Stimulated activated naive B cell treated with anti-CD40 and anti-IgM and Interleukin-4, amounts not matched to agents 10 μg/mL and 1 μg/mL and 100 μg/mL, for 72 hours (primary cell): Measurements from ENCODE around the gene FNTB.

ENCODE experiments used
- ATAC-seq, 2 donors: fragments of 150-1000 bp; cut with Tn5 transposase; replicated peaks; 2 replicates each; pipeline ENCODE4 v1.10.0; 2021; ENCODE audit warnings: moderate library complexity in 1 of 2
- DNase-seq: peaks from one replicate; pipeline ENCODE4 v3.0.0; 2021
- H3K27ac Mint-ChIP-seq: one replicate; pipeline ENCODE4 v1.8.0; 2022; ENCODE audit warnings: mild to moderate bottlenecking, mixed read lengths
- H3K27me3 Mint-ChIP-seq, 2 donors: one replicate each; pipeline ENCODE4 v1.8.0; 2022; ENCODE audit warnings: mixed read lengths in 2 of 2
- H3K36me3 Mint-ChIP-seq, 2 donors: one replicate each; pipeline ENCODE4 v1.8.0; 2022; ENCODE audit warnings: mixed read lengths in 2 of 2, mild to moderate bottlenecking in 1 of 2
- H3K4me1 Mint-ChIP-seq, 2 donors: one replicate each; pipeline ENCODE4 v1.8.0; 2022; ENCODE audit warnings: mixed read lengths in 2 of 2, mild to moderate bottlenecking in 1 of 2
- H3K4me3 Mint-ChIP-seq, 2 donors: one replicate each; pipeline ENCODE4 v1.8.0; 2022; ENCODE audit warnings: mild to moderate bottlenecking in 2 of 2, mixed read lengths in 2 of 2, moderate library complexity in 1 of 2
- H3K9me3 Mint-ChIP-seq, 2 donors: one replicate each; pipeline ENCODE4 v1.8.0; 2022; ENCODE audit warnings: mixed read lengths in 2 of 2, mild to moderate bottlenecking in 1 of 2

Gene FNTB

GRCh38 chr14:64986648-64987437 lies at the start of gene FNTB:
Gene FNTB (plus strand): TSS chr14:64986895. CDS start chr14:64986954, 59 bp downstream.
- H3K4me1 Mint-ChIP-seq = peaks cover 19 to 22% of the 10 kb centered on the region in 2 donors
- ATAC-seq = peak; percentile 97 to 98
- peaks cover 3 to 8% of the 10 kb centered on the region in 2 donors for H3K36me3 Mint-ChIP-seq
- no peaks in the 10 kb centered on the region for H3K9me3 Mint-ChIP-seq
- peak within 1 kb of the TSS; percentile 84 to 92 for H3K4me3 Mint-ChIP-seq
- H3K27ac Mint-ChIP-seq = peak within 1 kb of the TSS; percentile 96
- peak; percentile 92 for DNase-seq
- H3K27me3 Mint-ChIP-seq = peaks cover 10 to 17% of the 10 kb centered on the region in 2 donors

GRCh38 chr14:64937171-64937820 lies 49.4 kb upstream of the FNTB start:
- ATAC-seq (peak; percentile 48 to 68), DNase-seq (no peak)
- Mint-ChIP-seq H3K36me3 (peaks cover 37 to 44% of the 10 kb centered on the region in 2 donors), H3K4me3 (no peak overlapping the region), H3K9me3 (no peaks in the 10 kb centered on the region), H3K27ac (peak overlapping the region; percentile 25), H3K27me3 (no peaks in the 10 kb centered on the region), H3K4me1 (peaks cover 25 to 38% of the 10 kb centered on the region in 2 donors)

GRCh38 chr14:64937821-64938193 lies 48.9 kb upstream of the FNTB start:
- Mint-ChIP-seq H3K4me3 (no peak overlapping the region), H3K9me3 (no peaks in the 10 kb centered on the region), H3K27me3 (no peaks in the 10 kb centered on the region), H3K4me1 (peaks cover 28 to 43% of the 10 kb centered on the region in 2 donors), H3K36me3 (peaks cover 35 to 49% of the 10 kb centered on the region in 2 donors), H3K27ac (no peak overlapping the region)
- ATAC-seq (no peak), DNase-seq (no peak)

- Mint-ChIP-seq H3K27me3 (no peaks in the 10 kb centered on the region), H3K36me3 (peaks cover 36 to 57% of the 10 kb centered on the region in 2 donors), H3K4me3 (no peak overlapping the region), H3K27ac (peak overlapping the region; percentile 26), H3K9me3 (no peaks in the 10 kb centered on the region), H3K4me1 (peaks cover 40 to 57% of the 10 kb centered on the region in 2 donors)
- DNase-seq (no peak), ATAC-seq (no peak)
Measured at GRCh38 chr14:64938972-64939816, 47.5 kb upstream of the FNTB start.

- no peak overlapping the region for H3K27ac Mint-ChIP-seq
- peaks cover 41 to 60% of the 10 kb centered on the region in 2 donors for H3K4me1 Mint-ChIP-seq
- no peak for DNase-seq
- H3K36me3 Mint-ChIP-seq = peaks cover 34 to 59% of the 10 kb centered on the region in 2 donors
- H3K9me3 Mint-ChIP-seq = no peaks in the 10 kb centered on the region
- no peaks in the 10 kb centered on the region for H3K27me3 Mint-ChIP-seq
- H3K4me3 Mint-ChIP-seq = no peak overlapping the region
- no peak for ATAC-seq
Measured at GRCh38 chr14:64939817-64940190, 46.9 kb upstream of the FNTB start.

GRCh38 chr14:64940336-64940910 lies 46.3 kb upstream of the FNTB start:
- ATAC-seq (no peak), DNase-seq (no peak)
- Mint-ChIP-seq H3K4me1 (peaks cover 39 to 60% of the 10 kb centered on the region in 2 donors), H3K4me3 (no peak overlapping the region), H3K27me3 (no peaks in the 10 kb centered on the region), H3K9me3 (no peaks in the 10 kb centered on the region), H3K36me3 (peaks cover 39 to 62% of the 10 kb centered on the region in 2 donors), H3K27ac (no peak overlapping the region)

- Mint-ChIP-seq H3K27me3 (no peaks in the 10 kb centered on the region), H3K4me3 (no peak within 1 kb of the TSS), H3K27ac (peak within 1 kb of the TSS; percentile 67), H3K36me3 (peaks cover 44 to 75% of the 10 kb centered on the region in 2 donors), H3K4me1 (peaks cover 37 to 58% of the 10 kb centered on the region in 2 donors), H3K9me3 (no peaks in the 10 kb centered on the region)
- no peak for DNase-seq
- ATAC-seq = no peak
Measured at GRCh38 chr14:64942531-64943111, 44.1 kb upstream of the FNTB start, which contains the start of gene GPX2. Gene GPX2 (minus strand): TSS chr14:64942745. CDS start chr14:64942726, 19 bp downstream.

- peaks cover 47 to 78% of the 10 kb centered on the region in 2 donors for H3K36me3 Mint-ChIP-seq
- no peak overlapping the region for H3K4me3 Mint-ChIP-seq
- H3K27ac Mint-ChIP-seq = peak overlapping the region; percentile 22
- ATAC-seq = peak; percentile 45 to 46
- H3K27me3 Mint-ChIP-seq = no peaks in the 10 kb centered on the region
- peaks cover 33 to 54% of the 10 kb centered on the region in 2 donors for H3K4me1 Mint-ChIP-seq
- H3K9me3 Mint-ChIP-seq = no peaks in the 10 kb centered on the region
- no peak for DNase-seq
Measured at GRCh38 chr14:64943556-64943955, 43.1 kb upstream of the FNTB start.

- ATAC-seq (no peak), DNase-seq (no peak)
- Mint-ChIP-seq H3K27me3 (no peaks in the 10 kb centered on the region), H3K4me1 (peaks cover 29 to 50% of the 10 kb centered on the region in 2 donors), H3K4me3 (no peak overlapping the region), H3K36me3 (peaks cover 50 to 78% of the 10 kb centered on the region in 2 donors), H3K27ac (peak overlapping the region; percentile 49), H3K9me3 (no peaks in the 10 kb centered on the region)
Measured at GRCh38 chr14:64944041-64944440, 42.7 kb upstream of the FNTB start.

- Mint-ChIP-seq H3K27ac (no peak overlapping the region), H3K4me3 (no peak overlapping the region), H3K27me3 (no peaks in the 10 kb centered on the region), H3K9me3 (no peaks in the 10 kb centered on the region), H3K4me1 (peaks cover 24 to 43% of the 10 kb centered on the region in 2 donors), H3K36me3 (peaks cover 52 to 76% of the 10 kb centered on the region in 2 donors)
- ATAC-seq (no peak), DNase-seq (no peak)
Measured at GRCh38 chr14:64944861-64945260, 41.8 kb upstream of the FNTB start.

GRCh38 chr14:64945431-64946178 lies 41.1 kb upstream of the FNTB start:
- Mint-ChIP-seq H3K4me3 (no peak overlapping the region), H3K27ac (no peak overlapping the region), H3K36me3 (peaks cover 55 to 76% of the 10 kb centered on the region in 2 donors), H3K4me1 (peaks cover 23 to 43% of the 10 kb centered on the region in 2 donors), H3K27me3 (no peaks in the 10 kb centered on the region), H3K9me3 (no peaks in the 10 kb centered on the region)
- DNase-seq = no peak
- ATAC-seq = no peak

- no peak overlapping the region for H3K27ac Mint-ChIP-seq
- H3K36me3 Mint-ChIP-seq = peaks cover 58 to 80% of the 10 kb centered on the region in 2 donors
- no peaks in the 10 kb centered on the region for H3K9me3 Mint-ChIP-seq
- ATAC-seq (no peak), DNase-seq (no peak)
- H3K27me3 Mint-ChIP-seq = no peaks in the 10 kb centered on the region
- H3K4me3 Mint-ChIP-seq = no peak overlapping the region
- peaks cover 25 to 46% of the 10 kb centered on the region in 2 donors for H3K4me1 Mint-ChIP-seq
Measured at GRCh38 chr14:64946310-64947045, 40.2 kb upstream of the FNTB start.
